Measurements from ENCODE around the gene ITIH1. TPM values are rescaled to one million over a fixed set of nuclear protein-coding genes. Genes with fewer than 3 reads are reported as not detected.
A peak's percentile ranks its signal among the peaks of the same experiment; 100 is the strongest.

Gene ITIH1
- total RNA-seq, 1 experiment from 2014 or later, result not detected

DNA sequence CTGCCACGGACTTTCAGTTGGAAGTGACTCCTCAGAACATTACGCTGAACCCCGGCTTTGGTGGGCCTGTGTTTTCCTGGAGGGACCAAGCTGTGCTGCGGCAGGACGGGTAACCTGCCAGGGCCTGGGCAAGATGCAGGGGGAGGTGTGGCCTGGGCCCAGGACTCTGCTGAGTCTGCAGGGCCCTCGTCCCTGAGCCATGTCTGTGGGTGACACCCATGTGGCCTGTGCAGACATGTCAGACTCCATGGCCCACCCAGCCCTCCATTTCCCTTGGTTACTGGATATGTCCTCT lies 12.3 kb downstream of the ITIH1 start:
- no peak for DNase-seq (ENCODE audit: low spot score)

DNA sequence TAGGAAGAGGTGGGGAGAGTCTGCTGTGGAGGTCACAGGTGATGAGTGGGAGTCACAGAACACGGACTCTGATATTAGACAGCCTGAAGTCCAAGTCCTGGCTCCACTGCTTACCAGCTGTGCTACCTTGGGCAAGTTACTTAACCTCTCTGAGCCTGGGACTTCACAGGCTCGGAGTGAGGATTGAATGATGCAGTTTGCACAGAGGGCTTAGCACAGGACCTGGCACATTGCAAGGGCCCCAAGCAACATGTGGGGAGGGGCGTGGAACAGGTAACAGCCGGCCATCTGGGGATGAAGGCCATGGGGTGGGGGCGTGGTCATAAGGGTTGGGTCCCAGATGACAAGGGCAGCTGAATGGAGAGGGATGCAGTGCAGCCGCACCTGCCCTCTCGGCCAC lies 12.9 kb downstream of the ITIH1 start:
- DNase-seq (ENCODE audit: low spot score), result no peak

DNA sequence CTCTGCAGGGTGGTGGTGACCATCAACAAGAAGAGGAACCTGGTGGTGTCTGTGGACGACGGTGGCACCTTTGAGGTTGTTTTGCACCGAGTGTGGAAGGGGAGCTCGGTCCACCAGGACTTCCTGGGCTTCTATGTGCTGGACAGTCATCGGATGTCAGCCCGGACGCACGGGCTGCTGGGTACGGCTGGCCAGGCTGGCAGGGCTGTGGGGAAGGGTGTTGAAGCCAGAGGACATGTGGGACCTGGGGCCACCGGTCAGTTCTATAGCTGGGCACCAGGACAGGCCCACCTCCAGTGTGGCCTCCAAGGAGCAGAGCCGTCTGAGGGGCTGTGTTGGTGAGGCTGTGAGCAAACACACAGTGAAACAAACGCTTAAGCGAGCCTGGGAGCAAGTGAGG lies 13.3 kb downstream of the ITIH1 start:
- no peak for DNase-seq (ENCODE audit: low spot score)

DNA sequence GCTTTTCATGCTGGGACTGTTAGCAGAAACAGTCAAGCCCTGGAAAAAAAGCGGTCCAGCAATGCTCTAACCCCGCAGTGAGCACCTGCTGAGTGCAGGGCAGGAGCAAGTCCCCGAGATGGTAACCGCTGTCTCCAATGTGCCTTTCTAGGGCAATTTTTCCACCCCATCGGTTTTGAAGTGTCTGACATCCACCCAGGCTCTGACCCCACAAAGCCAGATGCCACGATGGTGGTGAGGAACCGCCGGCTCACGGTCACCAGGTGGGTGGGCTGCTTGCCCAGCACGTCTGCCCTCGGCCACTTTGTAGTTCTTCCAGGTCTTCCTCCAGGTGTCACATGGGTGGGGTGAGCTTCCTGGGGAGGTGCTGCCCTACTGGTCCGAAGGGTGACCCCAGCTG lies 14.0 kb downstream of the ITIH1 start:
- no peak for DNase-seq (ENCODE audit: low spot score)

DNA sequence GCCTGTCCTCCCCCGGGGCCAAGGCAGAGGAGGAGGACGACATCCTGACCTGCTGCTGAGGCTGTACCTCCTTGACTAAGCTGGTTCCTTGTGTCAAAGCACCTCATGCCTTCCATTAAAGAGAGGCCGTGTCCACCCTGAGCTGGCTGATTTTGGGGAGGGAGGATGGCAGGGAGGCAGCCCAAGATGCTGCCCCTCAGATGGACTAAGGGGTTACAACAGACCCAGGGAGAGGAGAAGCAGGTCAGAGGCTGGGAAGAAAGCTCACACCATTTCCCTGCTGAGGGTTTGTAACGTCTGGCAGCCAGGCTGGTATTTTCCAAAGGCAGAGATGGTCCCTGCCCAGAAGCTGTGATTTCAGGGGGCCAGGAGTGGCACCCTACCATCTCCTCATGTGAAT lies 14.5 kb downstream of the ITIH1 start:
- no peak for DNase-seq (ENCODE audit: low spot score)

DNA sequence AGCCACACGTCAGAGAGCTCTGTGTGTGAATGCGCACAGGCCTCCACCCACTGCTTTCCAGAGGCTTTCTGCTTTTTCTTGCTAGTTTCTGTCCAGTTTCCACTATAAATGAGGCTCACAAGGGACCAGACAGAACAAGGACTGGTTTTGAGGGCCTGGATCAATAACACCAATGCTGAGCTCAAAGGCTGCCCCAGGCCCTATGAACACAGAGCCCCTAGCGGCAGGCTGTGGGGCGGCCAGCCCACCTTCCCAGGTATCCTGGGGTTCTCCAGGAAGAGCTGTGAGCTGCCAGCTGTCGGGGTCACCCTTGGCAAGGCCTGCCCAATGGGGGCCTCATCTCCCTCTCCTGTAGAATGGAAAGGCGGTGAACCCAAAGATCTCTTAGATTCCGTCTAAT lies 15.0 kb downstream of the ITIH1 start:
- DNase-seq (ENCODE audit: low spot score), result no peak

DNA sequence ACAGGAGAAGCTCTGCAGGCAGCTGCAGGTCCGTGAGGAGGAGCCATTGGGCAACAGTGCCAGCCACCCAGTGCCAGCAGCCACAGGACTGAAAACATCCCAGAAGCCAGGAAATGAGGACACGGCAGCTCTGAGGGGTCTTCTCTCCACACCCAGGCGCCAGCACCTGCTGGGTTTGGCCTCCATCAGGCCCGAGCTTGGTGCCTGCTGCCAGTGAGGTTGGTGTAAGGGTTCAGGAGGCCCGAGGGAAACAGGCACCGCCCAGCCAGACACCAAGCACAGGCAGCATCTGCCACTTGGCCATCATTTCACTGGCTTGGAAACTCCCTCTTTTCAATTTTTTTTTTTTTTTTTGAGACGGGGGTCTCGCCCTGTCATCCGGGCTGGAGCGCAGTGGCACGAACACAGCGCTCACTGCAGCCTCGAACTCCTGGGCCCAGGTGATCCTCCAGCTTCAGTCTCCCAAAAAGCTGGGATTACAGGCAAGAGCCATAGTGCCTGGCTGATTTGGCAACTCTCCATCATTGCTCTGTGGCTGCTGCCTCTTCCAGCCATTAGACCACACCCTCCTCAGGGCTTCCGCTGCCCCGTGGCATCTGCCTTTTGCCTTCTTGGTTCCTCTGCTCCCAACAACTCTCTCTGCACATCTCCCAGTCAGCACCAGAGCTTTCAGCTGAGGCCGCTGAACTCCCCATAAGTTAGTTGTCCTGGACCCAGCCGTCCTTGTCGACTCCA lies 15.7 kb downstream of the ITIH1 start:
- no peak for DNase-seq (ENCODE audit: low spot score)

DNA sequence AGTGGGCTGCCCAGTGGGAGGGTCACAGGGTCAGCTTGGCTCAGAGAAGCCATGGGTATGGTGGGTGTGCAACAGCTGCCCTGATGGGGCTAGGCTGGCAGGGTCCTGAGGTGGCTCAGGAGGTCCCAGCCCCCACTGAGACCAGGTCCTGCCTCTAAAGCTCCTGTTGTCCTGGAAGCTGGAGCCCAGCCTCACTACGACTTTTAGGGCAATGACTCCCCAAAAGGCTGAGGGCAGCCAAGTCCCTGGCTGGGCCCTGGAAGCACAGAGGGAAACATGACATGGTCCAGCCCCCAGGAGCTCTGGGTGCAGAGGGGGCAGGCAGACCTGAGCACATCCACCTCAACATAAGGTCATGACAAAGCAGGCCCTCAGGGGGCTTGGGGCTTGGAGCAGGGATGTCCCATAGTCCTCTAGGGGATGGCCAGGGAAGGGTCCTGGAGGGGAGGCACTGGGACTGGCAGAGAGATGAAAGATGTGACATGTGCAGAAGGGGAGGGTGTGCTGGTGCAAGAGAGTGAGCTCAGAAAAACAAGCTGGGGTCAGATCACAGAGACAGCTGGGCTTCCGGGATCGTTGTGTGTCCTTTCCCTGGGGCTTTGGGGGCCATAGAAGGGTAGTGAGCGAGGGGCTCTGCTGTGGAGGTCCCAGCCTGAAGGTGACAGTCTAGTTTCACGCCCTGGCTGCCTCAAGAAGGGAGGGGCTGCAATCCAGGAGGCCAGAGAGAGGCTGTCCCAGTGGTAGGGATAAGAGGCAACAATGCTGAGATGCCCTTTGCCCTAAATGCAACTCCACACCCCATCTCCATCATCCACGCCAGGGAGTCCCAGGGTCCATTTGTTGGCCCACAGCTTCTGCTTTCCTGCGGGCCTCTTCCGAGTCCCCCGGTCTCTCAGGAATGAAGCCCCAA lies 16.6 kb downstream of the ITIH1 start:
- no peak for DNase-seq (ENCODE audit: low spot score)

DNA sequence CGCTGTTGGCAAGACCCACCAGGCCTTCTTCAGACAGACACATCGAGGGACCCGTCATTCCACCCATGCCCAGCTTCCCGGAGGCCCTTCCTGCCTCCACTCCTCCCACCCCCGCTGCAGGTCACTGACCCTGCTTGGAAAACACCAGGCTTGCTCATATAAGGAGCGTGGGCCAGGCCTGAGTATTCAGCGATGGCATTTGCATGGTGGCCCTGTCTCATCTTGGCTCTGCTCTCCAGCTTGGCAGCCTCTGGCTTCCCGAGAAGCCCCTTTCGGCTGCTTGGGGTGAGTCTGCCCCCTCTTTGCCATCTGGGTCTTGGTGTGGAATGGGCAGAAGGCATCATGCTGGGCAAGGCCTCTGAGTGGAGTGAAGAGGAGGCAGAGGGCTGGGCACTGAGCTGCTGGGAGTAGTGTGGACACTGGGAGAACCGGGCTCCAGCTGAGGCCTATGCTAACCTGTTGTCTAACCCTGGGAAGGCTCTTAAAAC lies 17.3 kb downstream of the ITIH1 start, which contains the start of gene ITIH3:
Gene ITIH3 (plus strand): TSS at position 185 of the 488 bp plus-strand sequence. CDS start 8 bp downstream, at position 193.
- DNase-seq (ENCODE audit: low spot score), result no peak

DNA sequence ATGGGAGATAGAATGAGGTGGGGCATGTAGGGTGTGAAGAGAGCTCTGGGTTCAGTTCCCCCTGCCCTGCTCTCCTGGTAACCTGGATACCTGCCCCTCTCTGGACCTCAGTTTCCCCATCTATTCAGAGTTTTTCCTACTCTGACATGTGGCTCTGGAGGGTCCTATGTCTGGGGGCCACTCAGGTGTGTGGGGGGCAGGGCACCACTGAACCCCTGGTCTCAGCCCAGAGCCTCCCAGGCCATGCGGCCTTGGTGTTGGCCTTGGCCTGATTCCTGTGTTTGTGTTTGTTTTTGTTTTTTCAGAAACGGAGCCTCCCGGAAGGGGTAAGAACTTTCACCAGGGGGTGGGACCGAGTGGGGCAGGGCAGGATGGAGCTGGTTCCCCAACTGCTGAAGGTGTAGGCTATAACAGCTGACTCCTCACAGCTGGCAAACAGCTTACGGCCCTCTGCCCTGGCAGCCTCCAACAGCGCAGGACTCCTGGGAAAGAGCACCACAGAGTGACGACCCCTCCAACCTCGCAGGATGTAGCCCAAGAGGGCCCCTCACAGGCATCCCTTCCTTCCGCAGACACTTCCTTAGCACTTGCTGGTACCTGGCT lies 18.0 kb downstream of the ITIH1 start:
- no peak for DNase-seq (ENCODE audit: low spot score)

DNA sequence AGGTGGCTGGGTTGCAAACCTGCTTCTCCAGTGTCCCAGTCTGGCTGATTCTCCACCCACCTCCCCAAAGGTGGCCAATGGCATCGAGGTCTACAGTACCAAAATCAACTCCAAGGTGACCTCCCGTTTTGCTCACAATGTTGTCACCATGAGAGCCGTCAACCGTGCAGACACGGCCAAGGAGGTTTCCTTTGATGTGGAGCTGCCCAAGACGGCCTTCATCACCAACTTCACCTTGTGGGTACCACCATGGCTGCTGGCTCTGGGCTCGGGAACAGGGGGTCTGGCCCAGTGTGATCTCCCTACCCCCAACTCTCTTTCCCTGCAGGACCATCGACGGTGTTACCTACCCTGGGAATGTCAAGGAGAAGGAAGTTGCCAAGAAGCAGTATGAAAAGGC lies 19.0 kb downstream of the ITIH1 start:
- DNase-seq (ENCODE audit: low spot score), result no peak

DNA sequence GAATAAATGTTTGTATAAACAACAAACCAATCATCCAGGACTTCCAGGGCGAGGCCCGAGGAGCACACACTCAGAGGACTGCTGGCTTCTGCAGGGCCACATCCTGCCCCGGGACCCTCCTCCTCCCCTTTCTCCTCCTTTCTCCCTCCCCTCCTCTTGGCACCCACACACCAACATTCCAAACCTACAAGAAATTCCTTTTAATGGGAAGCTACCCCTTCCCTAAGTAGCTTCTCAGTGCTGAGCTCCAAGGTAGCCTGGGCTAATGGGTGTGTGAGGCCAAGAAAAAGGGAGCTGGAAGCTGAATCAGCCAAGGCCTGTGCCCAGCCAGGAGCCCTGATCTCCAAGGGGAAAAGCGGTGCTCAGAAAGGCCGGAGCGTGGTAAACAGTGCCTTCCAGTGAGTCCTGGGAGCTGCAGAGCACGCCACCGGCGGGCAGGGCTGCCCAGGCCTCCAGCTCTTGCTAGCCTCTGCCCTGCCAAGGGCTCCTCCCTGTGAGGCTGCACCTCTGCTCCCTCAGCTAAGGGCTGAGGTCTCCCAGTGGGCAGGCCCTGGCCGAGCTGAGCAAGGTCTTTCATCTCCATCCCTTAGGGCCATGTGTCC lies 21.1 kb downstream of the ITIH1 start:
- no peak for DNase-seq (ENCODE audit: low spot score)

DNA sequence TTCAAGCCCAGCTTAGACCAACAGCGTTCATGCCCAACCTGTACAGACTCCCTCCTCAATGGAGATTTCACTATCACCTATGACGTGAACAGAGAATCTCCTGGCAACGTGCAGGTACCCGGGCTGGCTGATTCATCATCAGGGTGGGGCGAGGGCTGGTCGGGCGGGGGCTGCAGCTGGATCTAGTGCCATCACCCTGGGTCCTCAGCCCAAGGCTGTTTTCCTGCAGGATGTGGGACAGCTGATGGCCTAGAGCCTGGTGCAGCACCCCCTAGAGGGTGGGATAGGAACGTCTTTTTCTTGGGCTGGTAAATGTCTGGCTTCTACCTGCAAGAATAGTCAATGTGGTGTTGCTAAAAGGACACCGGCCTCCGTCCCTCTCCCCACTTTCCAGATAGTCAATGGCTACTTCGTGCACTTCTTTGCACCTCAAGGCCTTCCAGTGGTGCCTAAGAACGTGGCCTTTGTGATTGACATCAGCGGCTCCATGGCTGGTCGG lies 21.6 kb downstream of the ITIH1 start:
- peak; percentile 17 for DNase-seq (ENCODE audit: low spot score)

DNA sequence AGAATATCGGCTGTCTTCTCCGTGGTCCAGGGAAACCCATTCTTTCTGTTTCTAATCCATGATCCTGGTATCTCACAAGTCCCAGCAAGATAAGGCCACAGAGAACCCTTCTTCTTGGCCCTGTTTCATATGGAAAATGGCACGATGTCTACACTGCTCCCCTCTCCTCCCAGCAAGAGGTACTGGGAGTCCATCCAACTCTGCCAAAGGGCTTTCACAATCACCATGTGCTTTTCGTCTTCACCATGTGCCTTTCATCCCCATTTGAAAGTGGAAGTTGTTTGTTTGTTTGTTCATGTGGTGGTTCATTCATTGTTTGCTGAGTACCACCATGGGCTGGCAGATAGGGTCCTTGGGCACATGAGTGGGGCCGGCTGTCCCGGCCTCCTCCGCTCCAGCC lies 22.7 kb downstream of the ITIH1 start:
- DNase-seq (ENCODE audit: low spot score), result no peak

DNA sequence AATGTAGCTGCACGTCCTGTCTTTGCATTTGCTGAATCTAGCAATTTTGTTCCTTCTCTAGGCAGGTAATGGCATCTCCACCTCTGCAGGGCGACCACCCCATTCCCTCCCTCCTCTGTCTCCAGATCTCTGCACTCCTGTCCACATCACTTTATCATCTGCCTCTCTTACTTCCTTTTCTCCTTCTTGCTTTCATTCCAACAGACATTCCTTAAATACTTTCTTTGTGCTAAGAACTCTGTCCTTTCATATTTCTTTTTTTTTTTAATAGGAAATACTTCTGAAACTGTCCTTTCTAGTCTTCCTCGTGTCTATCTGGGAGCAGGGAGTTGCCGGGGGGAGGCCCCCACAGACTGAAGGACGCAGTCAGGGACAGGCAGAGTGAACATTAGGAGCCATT lies 24.4 kb downstream of the ITIH1 start:
- no peak for DNase-seq (ENCODE audit: low spot score)

DNA sequence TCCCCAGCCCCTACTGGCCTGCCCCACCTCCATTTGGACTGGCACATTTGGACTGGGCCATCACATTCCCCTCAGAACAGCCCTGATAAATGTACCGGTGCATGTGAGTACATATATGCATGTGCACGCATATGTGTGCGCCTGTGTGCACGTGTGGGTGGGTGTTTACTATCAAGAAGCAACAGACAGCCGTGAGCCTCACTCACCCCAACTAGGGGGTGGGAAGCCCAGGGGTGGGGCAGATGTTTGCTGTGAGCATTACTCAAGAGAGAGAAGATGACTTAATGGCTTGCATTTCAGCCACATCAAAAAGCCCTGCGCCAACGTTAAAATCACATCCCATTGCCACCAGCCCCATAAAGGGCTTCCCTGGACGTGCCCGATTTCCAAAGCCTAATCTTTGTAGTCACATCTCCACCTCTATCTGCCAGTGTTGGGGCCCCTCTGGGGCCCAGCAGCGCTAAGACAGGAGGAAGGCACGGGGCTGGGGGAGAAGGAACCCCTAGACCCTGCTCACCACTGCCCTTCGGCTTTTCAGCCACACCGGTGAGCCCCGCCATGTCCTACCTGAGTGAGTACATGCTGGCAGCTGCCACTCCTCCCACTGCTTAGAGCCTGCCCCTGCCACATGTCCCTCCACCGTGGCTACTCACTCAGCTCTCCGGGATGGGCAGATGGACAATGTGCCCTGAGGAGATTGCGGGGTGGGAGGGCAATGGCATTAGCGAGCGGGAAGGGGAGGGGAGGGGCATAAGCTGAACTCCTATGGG lies 28.1 kb downstream of the ITIH1 start:
- DNase-seq (ENCODE audit: low spot score), result no peak

DNA sequence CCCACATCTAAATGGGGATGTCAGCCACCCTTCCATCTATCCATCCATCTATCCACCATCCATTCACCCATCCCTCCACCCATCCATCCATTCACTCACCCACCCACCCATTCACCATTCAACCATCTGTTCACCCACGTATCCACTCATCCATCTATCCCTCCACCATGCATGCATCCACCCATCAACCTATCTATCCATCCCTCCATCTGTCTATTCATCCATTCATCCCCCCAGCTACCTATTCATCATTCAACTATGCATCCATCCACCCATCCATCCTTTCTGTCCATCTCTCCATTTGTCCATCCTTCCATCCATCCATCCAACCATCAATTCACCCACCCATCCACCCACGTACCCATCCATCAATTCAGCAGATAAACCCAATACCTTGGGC lies 31.8 kb downstream of the ITIH1 start:
- no peak for DNase-seq (ENCODE audit: low spot score)

DNA sequence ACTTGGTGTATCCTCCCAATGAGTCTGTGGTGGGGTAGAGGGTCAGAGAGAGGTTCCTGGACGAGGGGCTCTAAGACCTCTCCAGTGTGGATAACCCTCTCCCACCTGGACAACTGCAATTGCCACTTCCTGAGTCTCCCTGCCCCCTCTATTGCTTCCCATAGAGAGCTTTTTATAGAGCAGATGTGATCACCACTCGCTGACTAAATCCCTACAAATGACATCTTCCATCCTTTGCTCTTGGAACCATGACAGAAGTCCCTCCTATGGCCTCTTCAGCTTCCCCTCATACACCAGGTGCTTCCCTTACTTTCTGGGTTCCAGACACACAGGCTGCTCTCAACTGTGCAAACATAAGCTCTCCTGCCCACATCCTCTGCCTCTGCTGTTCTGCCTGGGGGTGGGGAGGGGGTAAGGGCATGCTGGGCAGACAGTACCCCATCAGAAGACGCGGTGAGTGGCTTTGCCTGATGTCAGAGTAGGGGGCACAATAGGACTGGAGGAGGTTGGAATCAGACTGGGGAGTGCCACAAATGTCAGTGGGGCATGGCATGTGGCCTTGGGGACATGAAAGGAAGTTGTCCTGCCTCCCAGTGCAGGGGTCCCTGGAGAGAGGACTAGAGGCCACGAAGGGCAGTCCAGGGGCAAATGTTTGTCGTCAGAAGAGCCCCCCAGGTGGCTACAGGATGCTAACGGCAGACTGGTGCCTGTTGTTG lies 32.4 kb downstream of the ITIH1 start:
- DNase-seq (ENCODE audit: low spot score), result no peak

DNA sequence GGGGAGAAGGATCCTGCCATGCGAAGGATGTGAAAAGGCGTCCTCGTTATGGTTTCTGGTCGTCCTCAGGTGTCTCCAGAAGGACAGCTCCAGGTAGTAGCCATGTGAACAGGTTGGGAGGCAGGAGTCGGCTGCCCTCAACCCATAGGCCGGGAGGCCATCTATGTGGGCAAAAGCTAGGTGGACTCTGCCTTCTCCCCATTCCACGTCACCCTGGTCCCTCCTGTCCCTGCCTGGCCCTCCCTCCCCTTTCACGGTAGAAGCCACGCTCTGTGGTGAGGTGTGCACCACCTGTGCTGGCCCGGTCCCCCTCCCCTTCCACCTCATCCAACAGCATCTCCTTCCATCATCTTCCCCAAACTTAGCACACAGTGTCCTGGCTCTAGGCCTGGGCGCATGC lies 33.5 kb downstream of the ITIH1 start:
- DNase-seq (ENCODE audit: low spot score), result no peak

DNA sequence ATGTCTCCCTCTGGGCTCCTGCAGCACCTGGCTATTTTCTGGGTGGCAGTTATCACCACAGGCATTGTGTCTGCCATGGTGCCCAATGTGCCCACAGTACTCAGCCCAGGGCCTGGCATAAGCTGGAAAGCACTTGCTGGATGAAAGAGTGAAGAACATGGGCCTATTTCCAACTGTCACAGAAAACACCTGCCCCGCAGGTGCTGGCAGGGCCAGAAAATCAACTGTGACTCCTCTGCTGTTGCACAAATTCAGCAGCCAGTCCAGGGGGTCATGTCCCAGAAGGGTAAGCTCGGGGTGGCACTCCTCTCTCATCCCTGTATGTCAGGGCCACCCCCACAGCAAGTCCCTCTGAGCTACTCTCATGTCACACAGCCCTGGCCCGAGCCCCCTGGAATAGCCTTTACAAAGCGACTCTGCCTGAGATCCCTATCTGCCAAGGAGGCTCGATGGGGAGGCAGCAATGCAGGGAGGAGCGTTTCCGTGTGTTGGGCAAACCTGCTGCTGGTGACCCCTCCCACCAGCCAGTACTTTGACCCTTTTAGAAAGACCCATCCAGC lies 34.1 kb downstream of the ITIH1 start:
- DNase-seq (ENCODE audit: low spot score), result no peak
